ENCODE measurements around the gene SLC22A3. TPM values are rescaled to one million over a fixed set of nuclear protein-coding genes. Genes with fewer than 3 reads are reported as not detected.

Gene SLC22A3
- total RNA-seq, 1 experiment from 2014 or later: 0.09 TPM

GRCh38 chr6:160455081-160455480 is 106.9 kb downstream of the SLC22A3 start:
- TF ChIP-seq CTCF (IDR thresholded peaks at IDR 0.05; ENCODE audit: unreplicated experiment): no peak
- H3K27me3 Mint-ChIP-seq (ENCODE audit: insufficient read depth, unreplicated experiment): no peaks in the 10 kb centered on the region
- POLR2A ChIA-PET: interaction anchor here (0.6 to 1.7 kb wide), 10 partner anchors 11 to 317 kb away, joined by 3 to 16 read pairs (median 4); no protein-coding TSS in a partner anchor
- intact Hi-C loops (cut with micrococcal nuclease): loop anchor here (10.0 kb wide), 1 partner anchor 760 kb away; the partner anchor contains the start of gene SOD2
- CTCF ChIA-PET: interaction anchor here (0.5 to 4.6 kb wide), 85 partner anchors 8 to 593 kb away, joined by 3 to 115 read pairs (median 4); partner anchors contain the start of gene SLC22A1
- no peak overlapping the region for H3K4me3 Mint-ChIP-seq (ENCODE audit: unreplicated experiment)
- BruUV-seq (replicated peaks): no TSS peak
- H3K4me1 Mint-ChIP-seq (ENCODE audit: insufficient read depth, unreplicated experiment): no peaks in the 10 kb centered on the region
- H3K9me3 Mint-ChIP-seq (ENCODE audit: unreplicated experiment): no peaks in the 10 kb centered on the region
- no peak for DNase-seq (ENCODE audit: unreplicated experiment)
- H3K36me3 Mint-ChIP-seq (ENCODE audit: insufficient read depth, unreplicated experiment): no peaks in the 10 kb centered on the region
- H3K27ac Mint-ChIP-seq (ENCODE audit: low read depth, unreplicated experiment): no peak overlapping the region

- Mint-ChIP-seq H3K27me3 (ENCODE audit: insufficient read depth, unreplicated experiment) (no peaks in the 10 kb centered on the region), H3K27ac (ENCODE audit: low read depth, unreplicated experiment) (no peak overlapping the region), H3K4me1 (ENCODE audit: insufficient read depth, unreplicated experiment) (no peaks in the 10 kb centered on the region), H3K36me3 (ENCODE audit: insufficient read depth, unreplicated experiment) (no peaks in the 10 kb centered on the region), H3K4me3 (ENCODE audit: unreplicated experiment) (no peak overlapping the region), H3K9me3 (ENCODE audit: unreplicated experiment) (no peaks in the 10 kb centered on the region)
- intact Hi-C loops (cut with micrococcal nuclease): loop anchor here (1.0 to 10.0 kb wide), 4 partner anchors 234 to 761 kb away; partner anchors contain the start of gene SOD2
- TF ChIP-seq CTCF (IDR thresholded peaks at IDR 0.05; ENCODE audit: unreplicated experiment): peak; percentile 99
- no TSS peak for BruUV-seq (replicated peaks)
- ChIA-PET CTCF (interaction anchor here (0.5 to 4.6 kb wide), 88 partner anchors 8 to 594 kb away, joined by 3 to 115 read pairs (median 4); partner anchors contain the start of gene SLC22A1), POLR2A (interaction anchor here (0.6 to 1.7 kb wide), 11 partner anchors 10 to 317 kb away, joined by 3 to 16 read pairs (median 4); no protein-coding TSS in a partner anchor)
- peak; percentile 66 for DNase-seq (ENCODE audit: unreplicated experiment)
These were observed 107.5 kb downstream of the SLC22A3 start for GRCh38 chr6:160455541-160456213.

GRCh38 chr6:160456214-160456546 is 108.0 kb downstream of the SLC22A3 start:
- no peak for DNase-seq (ENCODE audit: unreplicated experiment)
- no peaks in the 10 kb centered on the region for H3K27me3 Mint-ChIP-seq (ENCODE audit: insufficient read depth, unreplicated experiment)
- CTCF ChIA-PET: interaction anchor here (0.5 to 4.6 kb wide), 42 partner anchors 8 to 594 kb away, joined by 3 to 115 read pairs (median 5); partner anchors contain the start of gene SLC22A1
- no peak for TF ChIP-seq CTCF (IDR thresholded peaks at IDR 0.05; ENCODE audit: unreplicated experiment)
- H3K4me3 Mint-ChIP-seq (ENCODE audit: unreplicated experiment): no peak overlapping the region
- H3K36me3 Mint-ChIP-seq (ENCODE audit: insufficient read depth, unreplicated experiment): no peaks in the 10 kb centered on the region
- H3K9me3 Mint-ChIP-seq (ENCODE audit: unreplicated experiment): no peaks in the 10 kb centered on the region
- no peak overlapping the region for H3K27ac Mint-ChIP-seq (ENCODE audit: low read depth, unreplicated experiment)
- POLR2A ChIA-PET: interaction anchor here (0.9 to 1.8 kb wide), 8 partner anchors 10 to 368 kb away, joined by 3 to 16 read pairs (median 4); no protein-coding TSS in a partner anchor
- H3K4me1 Mint-ChIP-seq (ENCODE audit: insufficient read depth, unreplicated experiment): no peaks in the 10 kb centered on the region
- intact Hi-C loops (cut with micrococcal nuclease): loop anchor here (1.0 to 10.0 kb wide), 4 partner anchors 235 to 761 kb away; partner anchors contain the start of gene SOD2
- no TSS peak for BruUV-seq (replicated peaks)

- H3K27ac Mint-ChIP-seq (ENCODE audit: low read depth, unreplicated experiment): no peak overlapping the region
- no peaks in the 10 kb centered on the region for H3K27me3 Mint-ChIP-seq (ENCODE audit: insufficient read depth, unreplicated experiment)
- no peak overlapping the region for H3K4me3 Mint-ChIP-seq (ENCODE audit: unreplicated experiment)
- peaks cover 16% of the 10 kb centered on the region for H3K4me1 Mint-ChIP-seq (ENCODE audit: insufficient read depth, unreplicated experiment)
- no TSS peak for BruUV-seq (replicated peaks)
- no peaks in the 10 kb centered on the region for H3K36me3 Mint-ChIP-seq (ENCODE audit: insufficient read depth, unreplicated experiment)
- intact Hi-C loops (cut with micrococcal nuclease): loop anchor here (10.0 kb wide), 1 partner anchor 763 kb away; the partner anchor contains the start of gene SOD2
- POLR2A ChIA-PET: interaction anchor here (1.8 kb wide), 1 partner anchor 369 kb away, joined by 4 read pairs; no protein-coding TSS in a partner anchor
- no peak for DNase-seq (ENCODE audit: unreplicated experiment)
- H3K9me3 Mint-ChIP-seq (ENCODE audit: unreplicated experiment): no peaks in the 10 kb centered on the region
- no peak for TF ChIP-seq CTCF (IDR thresholded peaks at IDR 0.05; ENCODE audit: unreplicated experiment)
- CTCF ChIA-PET: interaction anchor here (0.6 to 4.6 kb wide), 6 partner anchors 77 to 373 kb away, joined by 3 to 115 read pairs (median 4); no protein-coding TSS in a partner anchor
These were observed 109.6 kb downstream of the SLC22A3 start for GRCh38 chr6:160457823-160458222.

All from MCF 10A (cell line).